ENCODE results near the gene MYOG.

GRCh38 chr1:203095061-203095690, 9.4 kb upstream of the MYOG start:
- no peak for TF ChIP-seq YY1 (IDR thresholded peaks at IDR 0.05; ENCODE audit: insufficient read depth, insufficient read length)
- TF ChIP-seq ZNF274 (IDR thresholded peaks at IDR 0.05; ENCODE audit: low read depth, low read length), result no peak
- no peak for TF ChIP-seq SUZ12 (IDR thresholded peaks at IDR 0.05; ENCODE audit: extremely low read depth, insufficient read depth, insufficient read length)
